ENCODE data around the gene CCDC194. TPM values are rescaled to one million over a fixed set of nuclear protein-coding genes. Genes with fewer than 3 reads are reported as not detected.

The CCDC194 gene
- total and polyA plus RNA-seq, 2 experiments from 2014 or later = not detected

- no peak overlapping the region for H3K4me2 ChIP-seq
These were observed 36.3 kb downstream of the CCDC194 start for GRCh38 chr19:17357724-17358123.

GRCh38 chr19:17357078-17357666 is 36.8 kb downstream of the CCDC194 start:
- peaks cover 5% of the 10 kb centered on the region for H3K4me1 ChIP-seq (ENCODE audit: insufficient read depth)
- no peak for TF ChIP-seq EZH2 (IDR thresholded peaks at IDR 0.05; ENCODE audit: borderline replicate concordance)
- no peak for TF ChIP-seq EZH2phosphoT487 (IDR thresholded peaks at IDR 0.05; ENCODE audit: low read depth, severe bottlenecking, unreplicated experiment)
- TF ChIP-seq CTCF (IDR thresholded peaks at IDR 0.05; ENCODE audit: poor library complexity) = no peak
- no peak overlapping the region for H3K4me3 ChIP-seq
- WGBS (ENCODE audit: low lambda C conversion rate, missing lambda C conversion rate) = 93% methylated on average over 7 of the region's 7 CpGs
- DNase-seq (ENCODE audit: low spot score) = no peak
- H4K20me1 ChIP-seq (ENCODE audit: insufficient read depth, poor library complexity, severe bottlenecking) = no peaks in the 10 kb centered on the region
- no peak overlapping the region for H2AFZ ChIP-seq
- H3K4me2 ChIP-seq = no peak overlapping the region
- H3K9me2 ChIP-seq (replicated peaks; ENCODE audit: insufficient read depth) = no peaks in the 10 kb centered on the region
- H3K79me2 ChIP-seq = no peaks in the 10 kb centered on the region
- no peaks in the 10 kb centered on the region for H3K27me3 ChIP-seq
- no peaks in the 10 kb centered on the region for H3K36me3 ChIP-seq (replicated peaks; ENCODE audit: insufficient read depth, low read depth)
- no peak overlapping the region for H3K27ac ChIP-seq
- H3K9me3 ChIP-seq (ENCODE audit: low read depth) = no peaks in the 10 kb centered on the region

More at GRCh38 chr19:17357724-17358123, 36.3 kb downstream of the CCDC194 start:
- Histone ChIP-seq H3K36me3 (replicated peaks; ENCODE audit: insufficient read depth, low read depth) (no peaks in the 10 kb centered on the region), H4K20me1 (ENCODE audit: insufficient read depth, poor library complexity, severe bottlenecking) (no peaks in the 10 kb centered on the region), H3K4me1 (ENCODE audit: insufficient read depth) (peaks cover 5% of the 10 kb centered on the region), H3K27ac (no peak overlapping the region), H3K9me3 (ENCODE audit: low read depth) (no peaks in the 10 kb centered on the region), H2AFZ (no peak overlapping the region), H3K27me3 (no peaks in the 10 kb centered on the region), H3K9me2 (replicated peaks; ENCODE audit: insufficient read depth) (no peaks in the 10 kb centered on the region), H3K79me2 (no peaks in the 10 kb centered on the region), H3K4me3 (no peak overlapping the region)
- TF ChIP-seq EZH2phosphoT487 (IDR thresholded peaks at IDR 0.05; ENCODE audit: low read depth, severe bottlenecking, unreplicated experiment) (no peak), CTCF (IDR thresholded peaks at IDR 0.05; ENCODE audit: poor library complexity) (no peak), EZH2 (IDR thresholded peaks at IDR 0.05; ENCODE audit: borderline replicate concordance) (no peak)
- 59% methylated on average over 11 of the region's 11 CpGs for WGBS (ENCODE audit: low lambda C conversion rate, missing lambda C conversion rate)
- no peak for DNase-seq (ENCODE audit: low spot score)

GRCh38 chr19:17353386-17353785 is 40.6 kb downstream of the CCDC194 start:
- Histone ChIP-seq H3K27ac (no peak overlapping the region), H2AFZ (no peak overlapping the region), H4K20me1 (ENCODE audit: insufficient read depth, poor library complexity, severe bottlenecking) (no peaks in the 10 kb centered on the region), H3K4me3 (no peak overlapping the region), H3K9me2 (replicated peaks; ENCODE audit: insufficient read depth) (no peaks in the 10 kb centered on the region), H3K36me3 (replicated peaks; ENCODE audit: insufficient read depth, low read depth) (no peaks in the 10 kb centered on the region), H3K4me2 (no peak overlapping the region), H3K27me3 (no peaks in the 10 kb centered on the region), H3K4me1 (ENCODE audit: insufficient read depth) (peaks cover 5% of the 10 kb centered on the region), H3K9me3 (ENCODE audit: low read depth) (no peaks in the 10 kb centered on the region), H3K79me2 (no peaks in the 10 kb centered on the region)
- WGBS (ENCODE audit: low lambda C conversion rate, missing lambda C conversion rate) = 94% methylated on average over 7 of the region's 8 CpGs
- no peak for DNase-seq (ENCODE audit: low spot score)
- TF ChIP-seq CTCF (IDR thresholded peaks at IDR 0.05; ENCODE audit: poor library complexity) = no peak
- no peak for TF ChIP-seq EZH2 (IDR thresholded peaks at IDR 0.05; ENCODE audit: borderline replicate concordance)
- TF ChIP-seq EZH2phosphoT487 (IDR thresholded peaks at IDR 0.05; ENCODE audit: low read depth, severe bottlenecking, unreplicated experiment) = no peak
